Liver (tissue), 3 donors: ENCODE data around the gene DNAJA2.

Experiments used
- CTCF ChIP-seq: fragments of 150-350 bp; IDR thresholded peaks from 2 replicates; pipeline ENCODE4 v1.5.1; 2017; ENCODE audit warnings: improper control_type of control experiment, low read depth, low read length; ENCODE audit not compliant: missing input control
- RAD21 ChIP-seq, 2 donors: IDR thresholded peaks; 2 replicates each; pipeline ENCODE4 v1.6.1; 2016; ENCODE audit warnings: antibody characterized with exemption in 2 of 2, mild to moderate bottlenecking in 2 of 2
- TAF1 ChIP-seq: conservative IDR thresholded peaks from 2 replicates; pipeline ENCODE4 v1.6.1; 2016; ENCODE audit warnings: antibody characterized with exemption, mild to moderate bottlenecking
- ZBTB33 ChIP-seq: IDR thresholded peaks from 2 replicates; pipeline ENCODE4 v1.6.1; 2016; ENCODE audit warnings: antibody characterized with exemption
- TF ChIP-seq, protein P1 (sequence below): IDR thresholded peaks from 2 replicates; pipeline ENCODE4 v1.6.1; 2016; ENCODE audit warnings: antibody characterized with exemption
- TF ChIP-seq, protein P2 (sequence below): IDR thresholded peaks from 2 replicates; pipeline ENCODE4 v1.6.1; 2016; ENCODE audit warnings: antibody characterized with exemption
- donor health status: healthy.
- donor health status: healthy.

- TF ChIP-seq CTCF, result no peak
- TF ChIP-seq, protein P1, sequence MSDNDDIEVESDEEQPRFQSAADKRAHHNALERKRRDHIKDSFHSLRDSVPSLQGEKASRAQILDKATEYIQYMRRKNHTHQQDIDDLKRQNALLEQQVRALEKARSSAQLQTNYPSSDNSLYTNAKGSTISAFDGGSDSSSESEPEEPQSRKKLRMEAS, result no peak
- TF ChIP-seq, protein P2, sequence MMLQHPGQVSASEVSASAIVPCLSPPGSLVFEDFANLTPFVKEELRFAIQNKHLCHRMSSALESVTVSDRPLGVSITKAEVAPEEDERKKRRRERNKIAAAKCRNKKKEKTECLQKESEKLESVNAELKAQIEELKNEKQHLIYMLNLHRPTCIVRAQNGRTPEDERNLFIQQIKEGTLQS, result no peak
- TF ChIP-seq RAD21 (IDR thresholded peaks at IDR 0.05), result no peak
- TF ChIP-seq TAF1, result no peak
- no peak for TF ChIP-seq ZBTB33
These were observed 46.8 kb downstream of the DNAJA2 start for GRCh38 chr16:46926470-46927225.
